CD4-positive, alpha-beta T cell (primary cell): ENCODE measurements around the gene TBC1D2B. TPM values are rescaled to one million over a fixed set of nuclear protein-coding genes. Genes with fewer than 3 reads are reported as not detected.

Source experiments
- ATAC-seq: fragments of 200-7000 bp; cut with Tn5 transposase; one replicate; pipeline ENCODE4 v1.10.0; 2022; ENCODE audit warnings: mild to moderate bottlenecking; ENCODE audit not compliant: poor library complexity
- CTCF ChIA-PET: fragments of 350-600 bp; sonication (Branson Sonifier 250); formaldehyde crosslinking; loops from one replicate; lab custom pipeline; 2021; ENCODE audit warnings: antibody characterized with exemption, inconsistent platforms; lab: Charles Lee
- POLR2A ChIA-PET: fragments of 350-600 bp; sonication (Branson Sonifier 250); formaldehyde crosslinking; loops from one replicate; lab custom pipeline; 2021; ENCODE audit warnings: antibody characterized with exemption, inconsistent platforms; lab: Charles Lee
- DNase-seq, 14 experiments: peaks; one replicate each; pipeline ENCODE4 v3.0.0-alpha.2; 2013 to 2020; ENCODE audit warnings: mixed read lengths in 2 of 14
- H3K27ac ChIP-seq, 2 donors: one replicate each; pipeline versions ENCODE4 v1.5.1 to v1.7.0; 2013; ENCODE audit warnings: low read length in 2 of 2, low read depth in 1 of 2, mild to moderate bottlenecking in 1 of 2
- H3K27me3 ChIP-seq, 2 experiments: 1 replicate in 1 of 2; 2 replicates in 1 of 2; pipeline versions ENCODE4 v1.6.1 to v1.7.0; 2013; ENCODE audit warnings: low read length in 2 of 2, control low read depth in 1 of 2, mild to moderate bottlenecking in 1 of 2, moderate library complexity in 1 of 2; ENCODE audit not compliant: insufficient read depth in 2 of 2, control insufficient read depth in 1 of 2
- H3K36me3 ChIP-seq: one replicate; pipeline ENCODE4 v1.6.1; 2013; ENCODE audit warnings: low read length, control low read depth; ENCODE audit not compliant: insufficient read depth
- H3K4me1 ChIP-seq: one replicate; pipeline ENCODE4 v1.6.1; 2013; ENCODE audit warnings: low read length, control low read depth; ENCODE audit not compliant: insufficient read depth
- H3K4me3 ChIP-seq: one replicate; pipeline ENCODE4 v1.5.1; 2013; ENCODE audit warnings: mild to moderate bottlenecking, low read length, moderate library complexity
- H3K9me3 ChIP-seq, 2 experiments: 1 replicate in 1 of 2; 2 replicates in 1 of 2; pipeline versions ENCODE4 v1.6.1 to v1.7.0; 2013; ENCODE audit warnings: low read length in 2 of 2, mild to moderate bottlenecking in 2 of 2, control low read depth in 1 of 2, moderate library complexity in 1 of 2; ENCODE audit not compliant: control insufficient read depth in 1 of 2, insufficient read depth in 1 of 2
- H3K27ac Mint-ChIP-seq: one replicate; pipeline ENCODE4 v1.8.0; 2020; ENCODE audit warnings: mixed read lengths
- H3K27me3 Mint-ChIP-seq: one replicate; pipeline ENCODE4 v1.8.0; 2021; ENCODE audit warnings: mixed read lengths
- H3K36me3 Mint-ChIP-seq: one replicate; pipeline ENCODE4 v1.8.0; 2021; ENCODE audit warnings: low read depth, mixed read lengths
- H3K4me1 Mint-ChIP-seq: one replicate; pipeline ENCODE4 v1.8.0; 2021; ENCODE audit warnings: low read depth, mixed read lengths
- H3K4me3 Mint-ChIP-seq: one replicate; pipeline ENCODE4 v1.8.0; 2020; ENCODE audit warnings: mild to moderate bottlenecking, mixed read lengths
- H3K9me3 Mint-ChIP-seq: one replicate; pipeline ENCODE4 v1.8.0; 2020; ENCODE audit warnings: mixed read lengths
- CTCF ChIP-seq: fragments of 200-600 bp; IDR thresholded peaks from one replicate; pipeline ENCODE4 v1.8.0; 2022; ENCODE audit warnings: antibody characterized with exemption, mild to moderate bottlenecking
- intact Hi-C, 2 experiments: fragments of 100-400 bp; cut with DNase I in 1 of 2; cut with micrococcal nuclease in 1 of 2; formaldehyde crosslinking; loops; one replicate each; pipeline versions ENCODE4 v1.15.1 to v1.9.0; 2023 to 2025; cut with DNase I, micrococcal nuclease
- total RNA-seq, 174 experiments: library from RNA in 2 of 174; stranded (reverse) in 2 of 174; gene quantifications; one replicate each; pipeline ENCODE4 v1.2.3 and lab custom pipeline; 2021 to 2026

The TBC1D2B gene
- total RNA-seq, 2 experiments from 2014 or later = 89.3 to 97.6 TPM

DNA sequence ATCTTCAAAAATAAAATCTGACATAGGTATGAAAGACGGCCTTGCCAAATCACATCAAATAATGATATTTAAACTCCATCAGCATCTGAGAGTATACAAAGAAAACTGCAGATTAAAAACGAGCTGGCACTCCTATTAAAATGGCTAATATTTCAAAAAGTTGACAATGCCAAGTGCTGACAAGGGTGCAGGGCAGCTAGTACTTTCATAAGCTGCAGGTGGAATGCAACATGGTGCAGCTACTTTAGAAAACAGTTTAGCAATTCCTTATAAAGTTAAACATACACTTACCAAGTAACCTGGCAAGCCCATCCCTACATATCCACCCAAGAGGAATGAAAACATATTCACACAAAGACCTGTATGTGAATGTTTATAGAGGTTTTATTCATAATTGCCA lies 23.0 kb downstream of the TBC1D2B start:
- Histone ChIP-seq H3K27ac (peak overlapping the region; percentile 42 to 79), H3K36me3 (peaks cover 18% of the 10 kb centered on the region), H3K4me3 (no peak overlapping the region), H3K4me1 (peaks cover 93% of the 10 kb centered on the region), H3K27me3 (no peaks in the 10 kb centered on the region), H3K9me3 (no peaks in the 10 kb centered on the region)
- intact Hi-C loops = loop anchor here in 1 of 2 experiments (2.0 kb wide), 1 partner anchor 16 kb away; no protein-coding TSS in a partner anchor
- H3K27ac Mint-ChIP-seq = peak overlapping the region; percentile 84
- TF ChIP-seq CTCF = no peak
- H3K27me3 Mint-ChIP-seq = no peaks in the 10 kb centered on the region
- ChIA-PET CTCF (interaction anchor here (1.0 to 6.1 kb wide), 3 partner anchors 10 to 19 kb away, joined by 3 to 37 read pairs (median 5); no protein-coding TSS in a partner anchor), POLR2A (interaction anchor here (0.5 to 14.1 kb wide), 2 partner anchors 18 to 832 kb away, joined by 3 to 304 read pairs; partner anchors contain the start of gene TBC1D2B)
- ATAC-seq (no peak), DNase-seq (no peak)
- no peaks in the 10 kb centered on the region for H3K9me3 Mint-ChIP-seq
- peaks cover 19% of the 10 kb centered on the region for H3K36me3 Mint-ChIP-seq
- H3K4me3 Mint-ChIP-seq = peak overlapping the region; percentile 58
- H3K4me1 Mint-ChIP-seq = peaks cover 99% of the 10 kb centered on the region

DNA sequence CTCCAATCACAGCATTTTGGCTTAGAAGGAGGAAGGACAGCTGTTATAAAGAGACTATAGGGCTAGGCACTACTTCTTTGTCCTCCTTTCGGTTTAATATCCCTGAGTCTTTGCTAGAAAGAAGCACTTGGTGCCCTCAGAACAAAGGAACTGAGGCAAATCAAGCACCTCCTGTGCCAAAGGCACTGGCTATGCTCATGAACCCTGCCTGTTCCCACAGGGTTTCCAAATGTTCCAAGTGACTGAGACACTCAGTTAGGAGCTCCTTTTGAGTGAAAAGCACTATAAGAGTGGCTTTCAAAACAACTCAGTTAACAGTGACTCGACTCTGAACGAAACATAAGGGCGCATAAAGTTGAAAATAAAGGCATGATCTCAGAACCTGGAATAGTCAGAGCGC lies 25.0 kb downstream of the TBC1D2B start:
- intact Hi-C loops = no loop called here

DNA sequence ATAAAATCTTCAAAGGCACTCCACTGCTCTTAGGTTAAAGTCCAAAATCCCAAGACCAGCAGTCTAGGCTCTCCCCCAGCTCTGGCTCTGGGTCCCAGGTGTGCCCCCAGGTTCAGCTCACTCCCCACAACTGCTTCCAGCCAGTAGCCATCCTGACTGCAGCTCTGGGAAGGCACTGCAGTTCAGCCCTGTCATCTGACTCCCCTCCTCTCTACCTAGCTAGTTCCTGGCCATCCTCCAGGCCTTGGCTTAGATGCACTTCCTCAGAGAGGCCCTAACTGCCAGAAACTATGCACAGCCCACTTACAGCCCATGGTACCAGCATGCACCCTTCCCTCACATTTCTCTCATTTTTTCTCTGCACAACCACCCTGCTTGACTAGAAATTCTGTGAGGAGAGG lies 25.5 kb downstream of the TBC1D2B start:
- Histone ChIP-seq H3K9me3 (no peaks in the 10 kb centered on the region), H3K27me3 (no peaks in the 10 kb centered on the region), H3K4me1 (peaks cover 93% of the 10 kb centered on the region), H3K27ac (peak overlapping the region; percentile 78 to 83), H3K36me3 (peaks cover 18% of the 10 kb centered on the region), H3K4me3 (no peak overlapping the region)
- peak overlapping the region; percentile 76 for H3K4me3 Mint-ChIP-seq
- ATAC-seq (no peak), DNase-seq (peak in 3 of 14 experiments; percentile 47 to 52 (median 50))
- ChIA-PET CTCF (interaction anchor here (1.0 to 6.1 kb wide), 5 partner anchors 16 to 56 kb away, joined by 3 to 37 read pairs (median 22); no protein-coding TSS in a partner anchor), POLR2A (interaction anchor here (1.9 to 14.1 kb wide), 5 partner anchors 10 to 213 kb away, joined by 5 to 304 read pairs (median 40); partner anchors contain the start of gene TBC1D2B)
- no peak for TF ChIP-seq CTCF
- H3K27me3 Mint-ChIP-seq = no peaks in the 10 kb centered on the region
- peaks cover 99% of the 10 kb centered on the region for H3K4me1 Mint-ChIP-seq
- peak overlapping the region; percentile 84 for H3K27ac Mint-ChIP-seq
- peaks cover 19% of the 10 kb centered on the region for H3K36me3 Mint-ChIP-seq
- intact Hi-C loops = no loop called here
- no peaks in the 10 kb centered on the region for H3K9me3 Mint-ChIP-seq

More for the DNA sequence above, 25.0 kb downstream of the TBC1D2B start:
- peak overlapping the region; percentile 84 for H3K27ac Mint-ChIP-seq
- TF ChIP-seq CTCF = no peak
- ChIA-PET CTCF (interaction anchor here (1.0 to 6.1 kb wide), 4 partner anchors 17 to 56 kb away, joined by 3 to 37 read pairs (median 15); no protein-coding TSS in a partner anchor), POLR2A (interaction anchor here (2.3 to 14.1 kb wide), 4 partner anchors 9 to 213 kb away, joined by 5 to 304 read pairs (median 82); partner anchors contain the start of gene TBC1D2B)
- Histone ChIP-seq H3K27ac (peak overlapping the region; percentile 78 to 83), H3K4me3 (no peak overlapping the region), H3K4me1 (peaks cover 93% of the 10 kb centered on the region), H3K27me3 (no peaks in the 10 kb centered on the region), H3K9me3 (no peaks in the 10 kb centered on the region), H3K36me3 (peaks cover 18% of the 10 kb centered on the region)
- peaks cover 19% of the 10 kb centered on the region for H3K36me3 Mint-ChIP-seq
- H3K27me3 Mint-ChIP-seq = no peaks in the 10 kb centered on the region
- no peak for DNase-seq
- peaks cover 98% of the 10 kb centered on the region for H3K4me1 Mint-ChIP-seq
- peak overlapping the region; percentile 76 for H3K4me3 Mint-ChIP-seq
- ATAC-seq = no peak
- H3K9me3 Mint-ChIP-seq = no peaks in the 10 kb centered on the region
